H1 (cell line): ENCODE measurements around the gene PPP6C. TPM values are rescaled to one million over a fixed set of nuclear protein-coding genes. Genes with fewer than 3 reads are reported as not detected.

ENCODE experiments used
- CTCF ChIA-PET: fragments of 300-600 bp; sonication (Branson Sonifier 250); formaldehyde crosslinking; loops from one replicate; lab custom pipeline; 2021; ENCODE audit not compliant: partially characterized antibody; lab: Charles Lee
- POLR2A ChIA-PET: fragments of 300-600 bp; sonication (Branson Sonifier 250); formaldehyde crosslinking; loops from one replicate; lab custom pipeline; 2021; ENCODE audit warnings: inconsistent platforms; ENCODE audit not compliant: partially characterized antibody; lab: Charles Lee
- DNase-seq, 2 experiments: peaks; one replicate each; pipeline versions ENCODE4 v3.0.0 to v3.0.0-alpha.2; 2010 to 2022; ENCODE audit warnings: low spot score in 2 of 2, low read depth in 1 of 2, mixed read lengths in 1 of 2
- FAIRE-seq: peaks from 2 replicates; lab custom pipeline; 2011; peaks lifted over from hg19 to GRCh38; lab: Jason Lieb, UNC
- H2AFZ ChIP-seq: 2 replicates; pipeline ENCODE4 v1.8.1; 2012; ENCODE audit warnings: low read length, inconsistent platforms
- H2AK5ac ChIP-seq: 2 replicates; pipeline ENCODE4 v1.6.1; 2013; ENCODE audit warnings: low read depth, low read length
- H2BK120ac ChIP-seq: replicated peaks from 2 replicates; pipeline ENCODE3; 2013; ENCODE audit warnings: low read depth, low read length, inconsistent platforms
- H2BK12ac ChIP-seq: 2 replicates; pipeline ENCODE4 v1.6.1; 2013; ENCODE audit warnings: low read depth, low read length
- H2BK15ac ChIP-seq: 2 replicates; pipeline ENCODE4 v1.6.1; 2013; ENCODE audit warnings: low read length
- H2BK20ac ChIP-seq: 2 replicates; pipeline ENCODE4 v1.6.1; 2013; ENCODE audit warnings: low read length
- H2BK5ac ChIP-seq: 2 replicates; pipeline ENCODE4 v1.6.1; 2013; ENCODE audit warnings: low read depth, low read length
- H3K14ac ChIP-seq: 2 replicates; pipeline ENCODE4 v1.6.1; 2013; ENCODE audit warnings: inconsistent platforms; ENCODE audit not compliant: insufficient read length
- H3K18ac ChIP-seq: 2 replicates; pipeline ENCODE4 v1.6.1; 2013; ENCODE audit warnings: low read length; ENCODE audit errors: extremely low read depth
- H3K23ac ChIP-seq: 2 replicates; pipeline ENCODE4 v1.6.1; 2013; ENCODE audit warnings: inconsistent platforms; ENCODE audit not compliant: insufficient read length
- H3K23me2 ChIP-seq: 2 replicates; pipeline ENCODE4 v1.6.1; 2013; ENCODE audit warnings: low read depth, low read length
- H3K27ac ChIP-seq: 2 replicates; pipeline ENCODE4 v1.6.1; 2011; ENCODE audit warnings: low read depth, low read length, inconsistent platforms
- H3K27me3 ChIP-seq, 4 experiments: replicated peaks in 1 of 4; 1 replicate in 1 of 4; 2 replicates in 3 of 4; pipeline versions ENCODE4 v1.6.1 to v1.8.1; 2011 to 2013; ENCODE audit warnings: low read length in 3 of 4, mild to moderate bottlenecking in 3 of 4, inconsistent platforms in 2 of 4, mixed read lengths in 2 of 4, moderate library complexity in 1 of 4; ENCODE audit not compliant: control insufficient read depth in 3 of 4, insufficient read depth in 3 of 4; ENCODE audit errors: extremely low read depth in 1 of 4
- H3K36me3 ChIP-seq, 4 experiments: 2 replicates each; pipeline versions ENCODE4 v1.6.1 to v1.8.1; 2011 to 2013; ENCODE audit warnings: mild to moderate bottlenecking in 4 of 4, low read length in 3 of 4, moderate library complexity in 2 of 4, control low read depth in 1 of 4, inconsistent platforms in 1 of 4; ENCODE audit not compliant: insufficient read depth in 4 of 4, control insufficient read depth in 2 of 4
- H3K4ac ChIP-seq: replicated peaks from 2 replicates; pipeline ENCODE3; 2013; ENCODE audit warnings: low read length, low read depth, mixed read lengths, inconsistent platforms; ENCODE audit not compliant: insufficient read length
- H3K4me1 ChIP-seq, 4 experiments: replicated peaks in 1 of 4; 1 replicate in 1 of 4; 2 replicates in 3 of 4; pipeline versions ENCODE4 v1.6.1 to v1.8.1; 2011 to 2013; ENCODE audit warnings: low read length in 3 of 4, inconsistent platforms in 2 of 4, mixed read lengths in 1 of 4; ENCODE audit not compliant: insufficient read depth in 4 of 4, control insufficient read depth in 3 of 4
- H3K4me2 ChIP-seq, 2 experiments: 2 replicates each; pipeline versions ENCODE4 v1.6.1 to v1.8.1; 2011 to 2013; ENCODE audit warnings: low read depth in 2 of 2, low read length in 2 of 2, control low read depth in 1 of 2, inconsistent platforms in 1 of 2, mild to moderate bottlenecking in 1 of 2; ENCODE audit not compliant: insufficient read depth in 1 of 2
- H3K4me3 ChIP-seq, 4 experiments: fragments of 200-600, 300-600 bp in 1 of 4; sonication (generic), shearing (Covaris generic), sonication (Bioruptor Twin) in 1 of 4; 2 replicates each; pipeline versions ENCODE4 v1.5.1 to v1.8.1; 2011 to 2016; ENCODE audit warnings: low read length in 4 of 4, low read depth in 3 of 4, control low read depth in 2 of 4, inconsistent platforms in 2 of 4, mild to moderate bottlenecking in 2 of 4, mixed read lengths in 1 of 4, moderate library complexity in 1 of 4; ENCODE audit not compliant: insufficient read depth in 2 of 4; ENCODE audit errors: extremely low read depth in 1 of 4
- H3K56ac ChIP-seq: replicated peaks from 2 replicates; pipeline ENCODE3; 2013; ENCODE audit warnings: low read depth, mild to moderate bottlenecking, mixed read lengths, low read length, inconsistent platforms; ENCODE audit not compliant: insufficient read length
- H3K79me1 ChIP-seq: 2 replicates; pipeline ENCODE4 v1.6.1; 2013; ENCODE audit warnings: low read depth, low read length, control low read depth
- H3K79me2 ChIP-seq, 2 experiments: 2 replicates each; pipeline versions ENCODE4 v1.6.1 to v1.8.1; 2012 to 2013; ENCODE audit warnings: low read length in 2 of 2, mild to moderate bottlenecking in 2 of 2, inconsistent platforms in 1 of 2; ENCODE audit not compliant: insufficient read depth in 2 of 2, control insufficient read depth in 1 of 2
- H3K9ac ChIP-seq, 4 experiments: replicated peaks in 1 of 4; 1 replicate in 1 of 4; 2 replicates in 3 of 4; pipeline versions ENCODE4 v1.6.1 to v1.8.1; 2011 to 2013; ENCODE audit warnings: low read depth in 3 of 4, low read length in 3 of 4, control low read depth in 2 of 4, mild to moderate bottlenecking in 2 of 4, moderate library complexity in 2 of 4, inconsistent platforms in 1 of 4; ENCODE audit errors: extremely low read depth in 1 of 4
- H3K9me3 ChIP-seq, 2 experiments: 2 replicates each; pipeline versions ENCODE4 v1.6.1 to v1.8.1; 2012 to 2013; ENCODE audit warnings: mild to moderate bottlenecking in 2 of 2, moderate library complexity in 2 of 2, control low read depth in 1 of 2, inconsistent platforms in 1 of 2, low read depth in 1 of 2, low read length in 1 of 2, mixed read lengths in 1 of 2; ENCODE audit not compliant: insufficient read depth in 2 of 2
- H4K20me1 ChIP-seq, 2 experiments: replicated peaks in 1 of 2; 2 replicates each; pipeline versions ENCODE3 to v1.8.1; 2011 to 2013; ENCODE audit warnings: inconsistent platforms in 2 of 2, low read length in 2 of 2, mild to moderate bottlenecking in 1 of 2; ENCODE audit not compliant: insufficient read depth in 2 of 2, control insufficient read depth in 1 of 2
- H4K5ac ChIP-seq: 2 replicates; pipeline ENCODE4 v1.6.1; 2013; ENCODE audit warnings: low read length, low read depth, mixed read lengths, inconsistent platforms; ENCODE audit not compliant: insufficient read length
- H4K8ac ChIP-seq: 2 replicates; pipeline ENCODE4 v1.8.0; 2013; ENCODE audit warnings: mild to moderate bottlenecking, moderate library complexity, low read length, inconsistent platforms; ENCODE audit not compliant: insufficient read depth; ENCODE audit errors: extremely low read depth
- H4K91ac ChIP-seq: replicated peaks from 2 replicates; pipeline ENCODE3; 2013; ENCODE audit warnings: low read length, mixed read lengths, inconsistent platforms; ENCODE audit not compliant: insufficient read length
- ATF2 ChIP-seq: IDR thresholded peaks from 2 replicates; pipeline ENCODE4 v1.6.1; 2012; ENCODE audit warnings: low read length, inconsistent platforms
- HDAC6 ChIP-seq: IDR thresholded peaks from one replicate; pipeline ENCODE4 v1.7.1; 2012; ENCODE audit warnings: low read depth, mild to moderate bottlenecking, inconsistent platforms, low read length, moderate library complexity
- TAF1 ChIP-seq: IDR thresholded peaks from 2 replicates; pipeline ENCODE4 v1.6.1; 2011; ENCODE audit warnings: mild to moderate bottlenecking, low read depth, low read length
- TAF7 ChIP-seq: optimal IDR thresholded peaks from 2 replicates; pipeline ENCODE3; 2011; ENCODE audit warnings: low read depth, mild to moderate bottlenecking, inconsistent platforms, low read length, moderate library complexity, borderline replicate concordance
- WGBS, 2 experiments: shearing (Covaris generic) in 1 of 2; methylation state at CpG; one replicate each; pipeline versions ENCODE4 v1.1.6 to v1.1.7; 2013 to 2015; ENCODE audit warnings: low lambda C conversion rate in 2 of 2, mixed read lengths in 2 of 2, inconsistent platforms in 1 of 2, low coverage in 1 of 2, missing lambda C conversion rate in 1 of 2; ENCODE audit not compliant: insufficient replicate concordance in 2 of 2, insufficient coverage in 1 of 2, insufficient read length in 1 of 2; ENCODE audit errors: extremely low coverage in 1 of 2, missing lambda C conversion rate in 1 of 2; 5-methylcytosine and 5-hydroxymethylcytosine counted together
- polyA plus RNA-seq, 7 experiments: library from polyadenylated mRNA; depleted of rRNA in 3 of 7; stranded (reverse) in 5 of 7; unstranded in 2 of 7; fragments of >200 nt in 5 of 7; fragments of 200-250 nt in 2 of 7; gene quantifications; 1 replicate in 5 of 7; 2 replicates in 1 of 7; 4 replicates in 1 of 7; pipeline versions ENCODE4 v1.2.1 to v1.2.3, GENCODE V29; 2011 to 2013; ENCODE audit warnings: missing spikeins in 2 of 7, mixed read lengths in 2 of 7
- total RNA-seq: library from RNA; stranded (reverse); fragmentation: NEBNext Ultra II Directional; extraction: Animal tissue kit (Norgen Biotek cat#: 25700); gene quantifications from 2 replicates; pipeline ENCODE4 v1.2.1, GENCODE V29; 2021

The PPP6C gene
- total and polyA plus RNA-seq, 2 of the 8 experiments (the other 6 are each of a cell fraction or from before 2014, with no cell fraction given): 22.8 to 52.3 TPM

- no peak overlapping the region for H3K56ac ChIP-seq
- no peak overlapping the region for H4K91ac ChIP-seq
- H3K4me2 ChIP-seq: no peak overlapping the region
- no peak overlapping the region for H3K23ac ChIP-seq
- H2BK12ac ChIP-seq: no peak overlapping the region
- H2BK15ac ChIP-seq: no peak overlapping the region
- 80% methylated on average over 1 of the region's 1 CpG; no CpG with 5 or more reads in 1 of the 2 experiments for WGBS, 2 experiments
- ChIA-PET POLR2A (interaction anchor here (0.7 to 1.9 kb wide), 5 partner anchors 11 to 39 kb away, joined by 3 to 7 read pairs (median 4); partner anchors contain the start of gene HSPA5), CTCF (interaction anchor here (0.7 to 1.2 kb wide), 3 partner anchors 9 to 426 kb away, joined by 3 to 4 read pairs (median 3); partner anchors contain the start of gene OLFML2A)
- FAIRE-seq: no peak
- H3K4me1 ChIP-seq: peaks cover 0 to 3% (median 0%) of the 10 kb centered on the region in 4 experiments; a peak in 2 of 7 replicates
- no peak overlapping the region for H3K9ac ChIP-seq
- no peak overlapping the region for H3K14ac ChIP-seq
- H2AFZ ChIP-seq: no peak overlapping the region
- no peaks in the 10 kb centered on the region for H3K79me1 ChIP-seq
- H3K18ac ChIP-seq: no peak overlapping the region
- no peaks in the 10 kb centered on the region for H3K27me3 ChIP-seq
- H2BK20ac ChIP-seq: no peak overlapping the region
- H3K36me3 ChIP-seq: peaks cover 2 to 11% (median 6%) of the 10 kb centered on the region in 4 experiments; a peak in 4 of 8 replicates
- no peak for DNase-seq
- H3K4ac ChIP-seq: no peak overlapping the region
- no peak overlapping the region for H2AK5ac ChIP-seq
- no peak overlapping the region for H2BK5ac ChIP-seq
- H2BK120ac ChIP-seq: no peak overlapping the region
- H3K79me2 ChIP-seq: no peaks in the 10 kb centered on the region
- no peak overlapping the region for H4K5ac ChIP-seq
- no peaks in the 10 kb centered on the region for H3K9me3 ChIP-seq
- H3K27ac ChIP-seq: no peak overlapping the region
- H3K4me3 ChIP-seq: no peak overlapping the region
- peaks cover 6% of the 10 kb centered on the region for H3K23me2 ChIP-seq
- no peaks in the 10 kb centered on the region for H4K20me1 ChIP-seq
- no peak overlapping the region for H4K8ac ChIP-seq
- no peak for TF ChIP-seq TAF7
- no peak for TF ChIP-seq ATF2
- TF ChIP-seq HDAC6: no peak
- no peak for TF ChIP-seq TAF1
Observed at GRCh38 chr9:125202846-125203618, 13.4 kb upstream of the PPP6C start.
